GM12878 (cell line): ENCODE data around the gene RPUSD3. TPM values are rescaled to one million over a fixed set of nuclear protein-coding genes. Genes with fewer than 3 reads are reported as not detected.

Experiments used
- ATAC-seq: fragments of 200-7000 bp; cut with Tn5 transposase; 3 replicates; pipeline ENCODE4 v1.9.1; 2020; ENCODE audit warnings: mild to moderate bottlenecking, moderate library complexity
- BruUV-seq: library from RNA; stranded (reverse); fragments of 400-500 nt; replicated peaks from 2 replicates; lab custom pipeline; 2021; lab: Mats Ljungman, UMichigan
- CTCF ChIA-PET: fragments of 300-600 bp; sonication (Branson Sonifier 250); formaldehyde crosslinking; extraction: SDS; loops from one replicate; lab custom pipeline; 2021; ENCODE audit warnings: inconsistent platforms; lab: Yijun Ruan, JAX
- POLR2A ChIA-PET: fragments of 350-600 bp; formaldehyde crosslinking; extraction: SDS; loops from one replicate; lab custom pipeline; 2021; ENCODE audit warnings: inconsistent platforms; lab: Charles Lee
- RAD21 ChIA-PET: fragments of 300-600 bp; sonication (Branson Sonifier 250); formaldehyde crosslinking; loops from one replicate; lab custom pipeline; 2023; ENCODE audit warnings: antibody characterized with exemption; ENCODE audit not compliant: unreplicated experiment; lab: Charles Lee
- SMC1A ChIA-PET: fragments of 300-600 bp; sonication (Branson Sonifier 250); formaldehyde crosslinking; loops from one replicate; lab custom pipeline; 2023; ENCODE audit not compliant: unreplicated experiment, uncharacterized antibody; lab: Charles Lee
- DNase-seq: peaks from one replicate; pipeline ENCODE4 v3.0.0-alpha.2; 2011; ENCODE audit warnings: low read depth, low spot score
- FAIRE-seq: peaks from 3 replicates; lab custom pipeline; 2011; peaks lifted over from hg19 to GRCh38; lab: Jason Lieb, UNC
- H2AFZ ChIP-seq: 2 replicates; pipeline ENCODE4 v1.6.0; 2011; ENCODE audit warnings: low read depth, low read length, control low read depth; ENCODE audit not compliant: control insufficient read depth
- H3K27ac ChIP-seq: 2 replicates; pipeline ENCODE4 v1.5.1; 2011; ENCODE audit warnings: control low read depth; ENCODE audit not compliant: control insufficient read depth, insufficient read depth
- H3K27me3 ChIP-seq, 2 experiments: replicated peaks in 1 of 2; 2 replicates each; pipeline versions ENCODE4 v1.6.0 to v1.6.1; 2011; ENCODE audit warnings: low read length in 1 of 2; ENCODE audit not compliant: control insufficient read depth in 2 of 2, insufficient read depth in 2 of 2
- H3K36me3 ChIP-seq, 2 experiments: 2 replicates each; pipeline ENCODE4 v1.5.1; 2011; ENCODE audit warnings: low read length in 1 of 2; ENCODE audit not compliant: control insufficient read depth in 2 of 2, insufficient read depth in 2 of 2
- H3K4me1 ChIP-seq: 2 replicates; pipeline ENCODE4 v1.6.1; 2011; ENCODE audit warnings: mild to moderate bottlenecking, low read length, moderate library complexity, mixed read lengths; ENCODE audit not compliant: control insufficient read depth, insufficient read depth
- H3K4me2 ChIP-seq: 2 replicates; pipeline ENCODE4 v1.6.0; 2011; ENCODE audit warnings: control low read depth; ENCODE audit not compliant: control insufficient read depth, insufficient read depth
- H3K4me3 ChIP-seq: fragments of 200-600 bp; sonication (generic); 2 replicates; pipeline ENCODE4 v1.5.1; 2016
- H3K79me2 ChIP-seq: 2 replicates; pipeline ENCODE4 v1.6.0; 2011; ENCODE audit warnings: low read length; ENCODE audit not compliant: control insufficient read depth, insufficient read depth
- H3K9ac ChIP-seq: 2 replicates; pipeline ENCODE4 v1.8.0; 2011; ENCODE audit warnings: low read length, control low read depth, mixed read lengths; ENCODE audit not compliant: control insufficient read depth, insufficient read depth
- H3K9me3 ChIP-seq: replicated peaks from 3 replicates; pipeline ENCODE4 v1.5.1; 2011; ENCODE audit warnings: mild to moderate bottlenecking, low read length; ENCODE audit not compliant: control insufficient read depth, insufficient read depth
- H4K20me1 ChIP-seq: 2 replicates; pipeline ENCODE4 v1.6.0; 2011; ENCODE audit not compliant: control insufficient read depth, insufficient read depth
- POLR2AphosphoS5 ChIP-seq: IDR thresholded peaks from 2 replicates; pipeline ENCODE4 v1.6.1; 2011; ENCODE audit warnings: mild to moderate bottlenecking, low read length, inconsistent platforms
- TCF12 ChIP-seq: IDR thresholded peaks from 2 replicates; pipeline ENCODE4 v1.6.1; 2011; ENCODE audit warnings: low read depth, mild to moderate bottlenecking, low read length
- TCF3 ChIP-seq: IDR thresholded peaks from 2 replicates; pipeline ENCODE4 v1.6.1; 2012; ENCODE audit warnings: low read depth, mild to moderate bottlenecking, low read length, borderline replicate concordance; ENCODE audit not compliant: insufficient read depth
- WGBS: methylation state at CpG from one replicate; pipeline ENCODE4 v1.1.6; 2016; ENCODE audit warnings: low lambda C conversion rate; ENCODE audit not compliant: insufficient replicate concordance, insufficient coverage; ENCODE audit errors: missing lambda C conversion rate; 5-methylcytosine and 5-hydroxymethylcytosine counted together
- in situ Hi-C: fragments of 300-500 bp; cut with MboI; formaldehyde crosslinking; loops from 9 replicates; pipeline ENCODE4 v1.14.3; 2018; ENCODE audit warnings: mixed read lengths
- intact Hi-C: fragments of 100-400 bp; cut with micrococcal nuclease; formaldehyde crosslinking; loops from one replicate; pipeline ENCODE4 v1.14.2; 2022; ENCODE audit not compliant: unreplicated experiment
- polyA plus RNA-seq, 11 experiments: library from polyadenylated mRNA; depleted of rRNA in 4 of 11; unstranded in 6 of 11; stranded (reverse) in 5 of 11; fragments of >200 nt; fragmentation: Nextera tagmentation in 4 of 11; fragmentation: Illumina TruSeq in 1 of 11; extraction: Ambion mirVana in 4 of 11; extraction: Trizol in 1 of 11; gene quantifications; 1 replicate in 1 of 11; 2 replicates in 10 of 11; pipeline versions ENCODE4 v1.2.1 to v1.2.3, GENCODE V29; 2011 to 2016; ENCODE audit warnings: inconsistent platforms in 2 of 11, missing spikeins in 2 of 11, low read depth in 1 of 11
- total RNA-seq, 4 experiments: library from RNA; depleted of rRNA in 3 of 4; stranded (reverse); fragments of >200 nt in 3 of 4; fragmentation: Illumina TruSeq in 1 of 4; extraction: Trizol in 1 of 4; gene quantifications; 2 replicates each; pipeline versions ENCODE4 v1.2.1 to v1.2.3, GENCODE V29; 2013 to 2021
- TF ChIP-seq, protein P1 (sequence below): fragments of 450-650 bp; IDR thresholded peaks from 2 replicates; pipeline ENCODE4 v1.6.1; 2016; ENCODE audit warnings: mild to moderate bottlenecking
- TF ChIP-seq, protein P2 (sequence below): fragments of 450-650 bp; IDR thresholded peaks from 2 replicates; pipeline ENCODE4 v1.6.1; 2017; ENCODE audit warnings: mild to moderate bottlenecking, moderate library complexity

RPUSD3 gene
- total and polyA plus RNA-seq, 10 of the 15 experiments (the other 5 are each of a cell fraction or from before 2014, with no cell fraction given): 6.4 to 72.9 (median 41.8) TPM

DNA sequence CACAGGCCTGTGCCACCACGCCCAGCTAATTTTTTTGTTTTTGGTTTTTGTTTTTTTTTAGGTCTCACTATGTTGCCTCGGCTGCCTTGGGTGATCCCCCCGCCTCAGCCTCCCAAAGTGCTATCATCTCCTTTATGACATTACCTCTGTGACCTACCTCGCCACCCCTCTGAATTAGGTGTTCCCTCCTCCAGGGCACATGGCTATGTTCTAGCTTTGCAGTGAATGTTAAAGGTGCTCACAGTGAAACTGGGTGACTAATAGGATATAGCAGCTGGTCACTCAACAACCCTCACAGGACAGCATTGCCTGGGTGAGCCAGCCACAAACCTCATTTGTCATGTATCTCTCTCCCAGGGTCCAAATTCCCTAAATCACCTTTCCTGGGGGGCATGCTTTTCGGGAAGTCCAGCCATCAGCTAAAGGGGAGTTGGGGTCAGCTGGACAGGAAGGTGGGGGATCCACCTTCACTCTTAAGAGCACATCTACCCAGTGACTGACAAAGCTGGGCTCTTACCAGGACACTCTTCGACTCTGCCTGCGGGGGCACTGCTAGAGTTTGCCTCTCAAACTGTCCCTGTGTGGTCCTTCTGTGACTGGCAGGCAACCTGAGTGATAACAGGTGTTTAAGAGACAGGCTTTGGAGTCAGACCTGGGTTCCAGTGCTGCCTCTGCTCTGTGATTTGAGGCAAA, 35.3 kb downstream of the RPUSD3 start (continued):
- TF ChIP-seq, protein P1, sequence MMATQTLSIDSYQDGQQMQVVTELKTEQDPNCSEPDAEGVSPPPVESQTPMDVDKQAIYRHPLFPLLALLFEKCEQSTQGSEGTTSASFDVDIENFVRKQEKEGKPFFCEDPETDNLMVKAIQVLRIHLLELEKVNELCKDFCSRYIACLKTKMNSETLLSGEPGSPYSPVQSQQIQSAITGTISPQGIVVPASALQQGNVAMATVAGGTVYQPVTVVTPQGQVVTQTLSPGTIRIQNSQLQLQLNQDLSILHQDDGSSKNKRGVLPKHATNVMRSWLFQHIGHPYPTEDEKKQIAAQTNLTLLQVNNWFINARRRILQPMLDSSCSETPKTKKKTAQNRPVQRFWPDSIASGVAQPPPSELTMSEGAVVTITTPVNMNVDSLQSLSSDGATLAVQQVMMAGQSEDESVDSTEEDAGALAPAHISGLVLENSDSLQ: peak; percentile 88
- TF ChIP-seq TCF3: 0 out of 2 replicates have a peak, but pooled peaks have one; percentile 32
- peak; percentile 48; the same call in 1 of the 2 replicates for TF ChIP-seq TCF12

DNA sequence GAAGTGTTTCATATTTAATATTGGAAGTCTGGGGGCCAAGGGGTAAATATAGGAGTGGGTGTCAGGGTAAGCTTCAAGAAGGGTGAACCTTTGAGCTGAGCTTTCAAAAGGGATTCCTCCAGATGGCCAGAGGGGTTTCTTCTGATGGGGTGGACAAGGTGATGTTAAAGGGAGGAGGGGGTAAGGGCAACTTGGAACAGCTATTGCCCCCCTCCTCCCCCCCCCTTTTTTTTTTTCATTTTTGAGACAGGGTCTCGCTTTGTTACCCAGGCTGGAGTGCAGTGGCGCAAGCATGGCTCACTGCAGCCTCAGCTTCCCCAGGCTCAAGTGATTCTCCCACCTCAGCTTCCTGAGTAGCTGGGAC, 35.8 kb downstream of the RPUSD3 start:
- CTCF ChIA-PET: interaction anchor here (1.0 to 1.1 kb wide), 2 partner anchors 15 to 20 kb away, joined by 3 read pairs; partner anchors contain the start of gene ARPC4
- H3K9me3 ChIP-seq: no peaks in the 10 kb centered on the region
- no peak for FAIRE-seq
- H3K4me2 ChIP-seq: no peak overlapping the region
- H3K4me3 ChIP-seq: no peak overlapping the region
- H3K27ac ChIP-seq: no peak overlapping the region
- 0% methylated on average over 1 of the region's 2 CpGs for WGBS
- no peak for ATAC-seq
- H3K9ac ChIP-seq: no peak overlapping the region
- RAD21 ChIA-PET: interaction anchor here (0.7 to 2.0 kb wide), 6 partner anchors 11 to 162 kb away, joined by 3 to 5 read pairs (median 4); partner anchors contain the start of genes ARPC4 and BRPF1
- intact Hi-C loops: loop anchor here (5.0 kb wide), 1 partner anchor 76 kb away; the partner anchor contains the start of gene BRPF1
- TF ChIP-seq, protein P2, sequence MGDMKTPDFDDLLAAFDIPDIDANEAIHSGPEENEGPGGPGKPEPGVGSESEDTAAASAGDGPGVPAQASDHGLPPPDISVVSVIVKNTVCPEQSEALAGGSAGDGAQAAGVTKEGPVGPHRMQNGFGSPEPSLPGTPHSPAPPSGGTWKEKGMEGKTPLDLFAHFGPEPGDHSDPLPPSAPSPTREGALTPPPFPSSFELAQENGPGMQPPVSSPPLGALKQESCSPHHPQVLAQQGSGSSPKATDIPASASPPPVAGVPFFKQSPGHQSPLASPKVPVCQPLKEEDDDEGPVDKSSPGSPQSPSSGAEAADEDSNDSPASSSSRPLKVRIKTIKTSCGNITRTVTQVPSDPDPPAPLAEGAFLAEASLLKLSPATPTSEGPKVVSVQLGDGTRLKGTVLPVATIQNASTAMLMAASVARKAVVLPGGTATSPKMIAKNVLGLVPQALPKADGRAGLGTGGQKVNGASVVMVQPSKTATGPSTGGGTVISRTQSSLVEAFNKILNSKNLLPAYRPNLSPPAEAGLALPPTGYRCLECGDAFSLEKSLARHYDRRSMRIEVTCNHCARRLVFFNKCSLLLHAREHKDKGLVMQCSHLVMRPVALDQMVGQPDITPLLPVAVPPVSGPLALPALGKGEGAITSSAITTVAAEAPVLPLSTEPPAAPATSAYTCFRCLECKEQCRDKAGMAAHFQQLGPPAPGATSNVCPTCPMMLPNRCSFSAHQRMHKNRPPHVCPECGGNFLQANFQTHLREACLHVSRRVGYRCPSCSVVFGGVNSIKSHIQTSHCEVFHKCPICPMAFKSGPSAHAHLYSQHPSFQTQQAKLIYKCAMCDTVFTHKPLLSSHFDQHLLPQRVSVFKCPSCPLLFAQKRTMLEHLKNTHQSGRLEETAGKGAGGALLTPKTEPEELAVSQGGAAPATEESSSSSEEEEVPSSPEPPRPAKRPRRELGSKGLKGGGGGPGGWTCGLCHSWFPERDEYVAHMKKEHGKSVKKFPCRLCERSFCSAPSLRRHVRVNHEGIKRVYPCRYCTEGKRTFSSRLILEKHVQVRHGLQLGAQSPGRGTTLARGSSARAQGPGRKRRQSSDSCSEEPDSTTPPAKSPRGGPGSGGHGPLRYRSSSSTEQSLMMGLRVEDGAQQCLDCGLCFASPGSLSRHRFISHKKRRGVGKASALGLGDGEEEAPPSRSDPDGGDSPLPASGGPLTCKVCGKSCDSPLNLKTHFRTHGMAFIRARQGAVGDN: no peak
- TF ChIP-seq POLR2AphosphoS5: 0 out of 2 replicates have a peak, but pooled peaks have one; percentile 19
- DNase-seq: no peak
- H3K27me3 ChIP-seq: no peaks in the 10 kb centered on the region
- H3K36me3 ChIP-seq: peaks cover 26 to 40% of the 10 kb centered on the region in 2 experiments
- peaks cover 13% of the 10 kb centered on the region for H3K4me1 ChIP-seq
- H2AFZ ChIP-seq: no peak overlapping the region
- no peaks in the 10 kb centered on the region for H4K20me1 ChIP-seq
- POLR2A ChIA-PET: interaction anchor here (0.6 to 2.9 kb wide), 5 partner anchors 9 to 75 kb away, joined by 3 to 19 read pairs (median 5); partner anchors contain the start of genes ARPC4 and TADA3
- no TSS peak for BruUV-seq
- SMC1A ChIA-PET: interaction anchor here (0.7 to 1.2 kb wide), 4 partner anchors 13 to 70 kb away, joined by 3 read pairs; no protein-coding TSS in a partner anchor
- in situ Hi-C loops: no loop called here
- no peaks in the 10 kb centered on the region for H3K79me2 ChIP-seq
